ACHN (cell line): ENCODE data around the gene CNIH2.

Experiments
- DNase-seq: peaks from one replicate; pipeline ENCODE4 v3.0.0-alpha.2; 2015
- in situ Hi-C: cut with HindIII; loops from 2 replicates; pipeline ENCODE4 v1.10.0; 2017; ENCODE audit warnings: low sequenced_read_pairs, low pct_ligation_motif_present, low pct_unique_long_range_greater_than_20kb

The CNIH2 gene

DNA sequence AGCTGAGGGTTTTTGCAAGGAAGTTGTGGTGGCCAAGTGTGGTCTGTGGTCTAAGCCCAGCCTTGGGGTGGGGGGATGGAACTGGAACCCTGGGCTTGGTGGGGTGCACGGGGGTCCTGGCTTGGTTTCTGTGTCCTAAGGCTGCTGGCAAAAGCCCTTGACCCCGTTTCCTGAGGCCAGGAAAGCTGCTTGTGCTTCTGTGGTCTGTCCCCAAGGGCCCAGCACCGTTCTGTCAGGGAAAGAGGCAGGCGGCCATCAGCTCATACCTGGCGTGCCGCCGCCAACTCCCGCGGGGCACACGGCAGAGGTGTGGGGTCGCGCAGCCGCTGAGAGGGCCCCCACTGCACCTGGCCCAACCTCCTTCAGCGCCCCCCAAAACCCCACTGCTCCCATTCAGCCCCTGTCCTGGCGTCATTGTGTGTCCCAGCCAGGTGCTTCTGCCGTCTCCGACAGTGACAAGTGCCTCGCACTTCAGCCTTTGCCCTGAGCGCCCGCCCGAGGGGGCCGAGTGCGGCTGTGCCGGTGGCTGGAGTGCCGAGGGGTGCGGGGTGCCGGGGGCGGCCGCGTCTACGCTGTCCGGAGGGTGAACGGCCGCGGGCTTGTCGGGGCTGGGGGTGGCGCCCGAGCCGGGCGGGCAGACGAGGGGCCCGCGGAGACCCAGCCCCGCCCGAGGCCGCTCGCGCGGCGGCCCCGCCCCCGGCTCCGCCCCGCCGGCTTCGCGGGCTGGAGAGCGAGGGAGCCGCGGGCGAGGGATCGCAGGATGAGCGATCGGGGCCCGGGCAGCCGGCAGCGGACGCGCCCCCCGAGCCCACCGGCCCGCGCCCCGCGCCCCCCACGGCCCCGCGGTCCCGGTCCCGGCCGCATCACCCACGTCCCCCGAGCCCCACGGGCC is at the start of gene CNIH2:
Gene CNIH2 (plus strand): TSS at position 705 of the 892 bp plus-strand sequence. CDS start 282 bp downstream, outside the sequence.
- in situ Hi-C loops: no loop called here
- peak; percentile 15 for DNase-seq

DNA sequence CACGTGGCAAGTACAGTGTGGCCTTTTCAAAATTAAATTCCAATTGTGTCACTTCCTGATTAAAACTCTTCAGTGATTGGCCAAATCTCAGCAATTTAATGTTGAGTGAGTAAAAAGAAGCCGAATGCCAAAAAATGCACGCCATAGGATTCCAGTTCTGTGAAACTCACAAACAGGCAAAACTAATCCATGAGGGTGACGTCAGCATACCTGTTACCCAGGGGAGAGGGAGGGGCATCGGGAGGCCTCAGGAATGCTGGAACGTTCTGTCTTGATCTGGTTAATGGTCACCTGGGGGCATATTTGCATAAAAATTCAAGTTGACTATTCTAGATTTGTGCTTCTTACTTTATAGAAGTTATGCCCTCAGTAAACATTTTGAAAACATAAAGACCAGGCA is 49.5 kb upstream of the CNIH2 start:
- in situ Hi-C loops: no loop called here
- no peak for DNase-seq

DNA sequence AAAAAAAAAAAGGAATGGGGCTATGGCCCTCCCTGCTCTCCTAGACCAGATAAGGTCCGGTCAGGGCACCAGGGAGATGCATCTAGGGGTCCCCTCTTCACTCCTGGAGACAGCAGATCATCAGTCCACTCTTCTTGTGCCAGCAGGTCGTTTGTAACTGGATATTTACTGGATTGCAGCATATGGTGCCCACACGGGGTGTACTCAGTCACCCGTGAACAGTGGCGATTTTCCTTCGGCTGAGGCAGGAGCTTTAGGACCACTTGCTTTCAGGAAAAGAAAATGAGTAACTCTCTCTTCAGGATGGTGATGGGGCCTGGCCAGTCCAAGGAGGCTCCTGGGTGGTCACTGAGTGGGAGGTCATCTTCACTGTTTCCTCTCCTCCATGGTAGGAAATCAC is 47.8 kb upstream of the CNIH2 start:
- no peak for DNase-seq
- in situ Hi-C loops: no loop called here

DNA sequence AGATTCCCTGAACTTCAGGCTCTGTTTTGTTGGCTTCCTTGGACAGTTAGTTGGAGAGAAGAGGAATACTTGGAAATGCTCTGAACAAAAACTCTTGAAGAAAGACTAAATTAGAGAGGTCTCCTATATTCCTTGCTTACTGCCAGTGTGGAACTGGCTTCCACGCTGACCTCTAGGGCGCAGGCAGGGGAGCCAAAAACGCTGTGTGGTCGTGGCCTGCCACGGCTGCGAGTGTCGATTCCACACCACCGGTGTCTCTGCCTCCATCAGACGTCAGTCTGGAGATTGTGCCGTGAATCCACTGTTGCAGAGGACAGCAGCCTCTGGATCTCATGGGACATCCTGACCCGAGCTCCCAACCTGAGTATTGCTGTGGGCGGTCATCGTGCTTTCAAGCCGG is 47.0 kb upstream of the CNIH2 start:
- in situ Hi-C loops: no loop called here
- no peak for DNase-seq

DNA sequence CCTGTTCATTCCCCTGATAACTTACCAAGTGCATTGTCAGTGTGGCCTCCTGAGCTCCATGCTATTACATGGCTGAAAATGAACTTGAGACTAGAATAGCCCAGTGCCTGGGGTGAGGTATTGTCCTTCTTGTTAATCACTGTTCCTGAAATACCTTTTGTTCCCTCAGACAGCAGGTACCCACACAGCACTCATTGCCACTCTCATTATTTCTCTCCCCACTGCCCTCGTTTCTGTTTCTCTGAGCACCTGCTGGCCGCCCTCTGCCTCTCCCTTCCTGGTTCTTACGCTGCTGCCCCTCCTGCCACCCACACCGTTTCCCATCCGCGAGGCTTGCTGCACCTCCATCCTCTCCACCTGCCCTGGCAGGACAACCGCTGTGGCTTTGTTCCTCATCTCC is 46.4 kb upstream of the CNIH2 start:
- DNase-seq: no peak
- in situ Hi-C loops: no loop called here

DNA sequence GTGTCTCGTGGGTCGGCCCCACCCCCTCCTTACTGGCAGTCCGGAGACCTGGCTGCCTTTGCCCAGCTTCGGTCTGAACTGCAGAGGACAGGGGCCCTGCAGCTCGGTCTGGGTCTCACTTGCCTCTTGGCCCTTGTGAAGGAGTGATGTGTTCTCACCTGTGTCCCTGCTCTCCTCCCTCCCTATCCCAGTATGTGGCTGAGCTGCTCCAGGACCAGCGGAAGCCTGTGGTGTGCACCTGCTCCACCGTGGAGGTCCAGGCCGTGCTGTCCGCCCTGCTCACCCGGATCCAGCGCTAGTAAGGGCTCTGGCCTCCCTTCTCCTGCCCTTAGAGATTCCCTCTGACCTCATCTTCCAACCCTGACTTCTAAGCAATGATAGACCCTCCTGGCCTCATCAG is 45.2 kb upstream of the CNIH2 start:
- in situ Hi-C loops: no loop called here
- no peak for DNase-seq

DNA sequence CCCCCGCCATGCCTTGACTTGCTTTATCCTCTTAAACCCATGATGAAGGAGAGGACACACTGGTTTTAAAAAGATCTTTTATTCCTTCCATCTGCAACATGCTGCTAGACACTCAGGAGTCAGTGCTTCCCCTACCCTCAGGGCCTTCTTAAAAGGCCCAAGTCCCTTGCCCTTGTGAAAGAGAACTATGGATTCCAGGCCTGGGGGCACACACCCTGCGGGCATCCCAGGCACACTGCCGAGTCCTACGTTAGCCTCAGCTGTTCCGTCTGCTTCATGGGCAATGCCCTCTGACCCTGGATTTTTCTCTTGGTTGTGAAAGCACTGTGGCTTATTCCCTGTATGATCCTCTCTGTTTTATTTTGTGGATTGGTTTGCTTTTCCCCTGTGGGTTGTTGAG is 44.7 kb upstream of the CNIH2 start:
- in situ Hi-C loops: no loop called here
- no peak for DNase-seq

DNA sequence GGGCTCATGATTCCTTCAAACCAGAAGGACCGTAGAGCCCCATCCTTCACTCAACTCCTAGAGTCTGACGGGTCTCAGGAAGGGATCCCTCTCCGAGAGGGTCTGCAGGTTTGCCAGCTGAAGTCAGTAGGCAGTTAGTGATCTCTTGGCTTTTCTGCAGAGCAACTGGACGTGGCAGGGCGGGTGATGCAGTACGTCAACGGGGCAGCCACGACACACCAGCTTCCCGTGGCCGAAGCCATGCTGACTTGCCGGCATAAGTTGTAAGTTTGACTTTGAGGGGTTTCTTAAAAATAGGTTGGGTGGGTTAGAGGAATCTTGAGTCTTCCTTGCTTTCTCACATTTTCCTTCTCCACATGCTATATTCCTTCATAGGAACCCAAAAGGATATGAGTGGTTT is 42.8 kb upstream of the CNIH2 start:
- no peak for DNase-seq
- in situ Hi-C loops: no loop called here

DNA sequence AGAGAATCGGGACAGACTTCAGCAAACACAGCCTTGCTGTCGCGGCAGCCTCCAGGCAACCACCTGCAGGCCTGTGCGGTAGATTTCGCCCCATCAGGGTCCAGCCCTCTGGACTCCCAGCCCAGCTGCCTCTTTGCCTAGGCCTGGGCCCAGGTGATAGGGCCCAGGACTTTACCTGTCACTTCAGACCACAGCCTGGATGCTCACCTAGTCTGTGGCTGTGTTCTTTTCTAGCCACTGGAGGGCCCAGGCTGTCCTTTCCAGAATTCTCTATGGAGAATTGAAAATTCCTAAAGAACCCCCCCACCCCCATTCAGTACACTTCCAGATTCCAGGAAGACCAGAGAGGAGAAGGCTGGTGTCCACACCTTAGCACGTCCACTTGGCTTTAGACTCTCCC is 40.1 kb upstream of the CNIH2 start:
- no peak for DNase-seq
- in situ Hi-C loops: no loop called here

DNA sequence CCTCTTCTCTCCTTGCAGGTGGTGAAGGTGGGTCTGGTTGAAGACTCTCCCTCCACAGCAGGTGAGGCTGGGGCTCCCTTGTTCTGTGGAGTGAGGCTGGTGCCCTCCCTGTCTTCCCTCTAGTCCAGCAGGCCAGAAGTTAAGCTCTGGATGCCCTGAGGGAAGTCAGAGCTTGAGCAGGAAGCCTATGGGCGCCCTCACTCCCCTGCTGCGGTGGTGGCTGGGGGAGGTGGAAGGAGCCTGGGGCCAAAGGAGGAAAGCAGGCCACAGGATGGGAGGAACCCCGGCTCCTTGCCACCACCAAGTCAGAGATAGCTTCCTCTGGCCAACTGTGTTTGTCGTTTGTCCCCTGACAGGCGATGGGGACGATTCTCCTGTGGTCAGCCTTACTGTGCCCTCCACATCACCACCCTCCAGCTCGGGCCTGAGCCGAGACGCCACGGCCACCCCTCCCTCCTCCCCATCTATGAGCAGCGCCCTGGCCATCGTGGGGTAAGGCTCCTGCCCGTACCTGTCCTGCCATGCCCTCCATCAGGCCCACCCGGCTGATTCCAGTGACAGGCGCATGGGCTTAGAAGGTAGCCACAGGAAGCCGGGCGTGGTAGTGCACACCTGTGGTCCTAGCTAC is 39.1 kb upstream of the CNIH2 start:
- in situ Hi-C loops: no loop called here
- DNase-seq: no peak

DNA sequence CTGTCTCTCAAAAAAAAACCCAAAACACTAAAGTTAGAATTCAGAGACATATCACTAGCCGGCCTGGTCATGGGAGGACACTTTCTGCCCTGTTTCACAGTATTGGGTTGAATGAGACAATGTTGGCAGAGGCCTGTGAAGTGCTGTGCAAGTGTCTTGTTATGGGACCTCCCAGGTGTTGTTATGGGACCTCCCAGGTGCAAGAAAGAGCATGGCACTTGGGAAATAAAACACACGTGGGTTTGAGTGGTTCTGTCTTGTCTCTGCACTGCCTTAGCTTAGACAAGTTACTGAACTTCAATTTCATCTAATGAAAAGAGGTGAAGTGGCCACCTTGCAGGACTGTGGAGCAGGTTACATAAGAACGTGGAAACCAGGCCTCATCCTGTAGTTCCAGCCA is 38.5 kb upstream of the CNIH2 start:
- DNase-seq: no peak

DNA sequence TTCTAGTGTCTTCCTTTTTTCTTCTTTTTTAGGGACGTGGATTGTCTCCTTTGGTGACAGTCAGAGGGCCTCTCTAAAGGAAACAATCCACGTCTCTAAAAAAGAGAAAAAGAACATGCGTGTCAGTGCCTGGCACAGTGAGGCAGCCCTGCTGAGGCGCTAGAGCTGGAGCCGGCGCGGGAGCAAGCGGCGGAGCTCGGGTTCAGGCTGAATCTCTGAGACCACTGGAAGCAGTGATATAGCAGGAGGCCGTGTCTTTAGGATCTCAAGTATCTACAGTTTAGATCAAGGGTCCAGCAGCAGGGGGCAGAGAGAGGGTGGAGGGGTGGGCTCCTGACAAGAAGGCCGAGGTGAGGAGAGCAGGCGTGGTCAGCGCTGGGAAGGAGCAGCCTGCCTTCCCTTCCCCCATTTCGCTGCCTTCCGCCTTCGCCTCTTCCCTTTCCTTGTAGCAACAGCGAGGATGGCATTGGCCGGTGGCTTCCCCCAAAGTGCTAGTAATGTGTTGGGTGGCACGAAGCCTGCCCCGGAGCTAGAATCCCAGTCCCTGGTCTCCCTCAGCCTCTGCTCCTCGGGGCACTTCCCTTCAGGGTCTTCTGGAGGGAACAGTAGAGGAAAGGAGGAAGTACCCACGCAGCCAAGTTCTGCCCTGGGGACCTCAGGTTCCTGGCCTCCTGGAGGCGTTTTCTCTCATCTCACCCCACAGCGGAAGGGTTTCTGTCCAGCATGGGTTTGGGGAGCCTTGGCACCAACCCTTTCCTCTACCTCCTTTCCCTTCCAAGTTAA is 37.8 kb upstream of the CNIH2 start:
- in situ Hi-C loops: no loop called here
- DNase-seq: no peak

More for the DNA sequence above, 38.5 kb upstream of the CNIH2 start:
- in situ Hi-C loops: no loop called here

DNA sequence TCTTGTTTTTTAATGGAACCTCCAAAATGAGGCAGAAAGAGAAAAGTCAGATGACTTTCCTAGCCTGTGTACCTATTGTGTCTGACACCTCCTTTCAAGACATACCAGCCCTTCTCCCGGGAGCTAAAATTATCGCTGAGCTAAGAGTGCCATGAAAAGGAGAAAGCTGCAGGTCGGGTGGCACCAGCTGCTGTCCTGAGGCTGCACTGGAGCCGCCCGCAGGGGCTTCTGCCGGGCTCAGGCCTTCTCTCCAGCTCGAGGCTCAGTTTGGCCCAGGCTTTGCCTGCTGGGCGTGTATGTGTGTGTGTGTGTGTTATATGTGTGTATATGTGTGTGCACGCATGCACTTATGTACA is 37.2 kb upstream of the CNIH2 start:
- in situ Hi-C loops: no loop called here
- no peak for DNase-seq

DNA sequence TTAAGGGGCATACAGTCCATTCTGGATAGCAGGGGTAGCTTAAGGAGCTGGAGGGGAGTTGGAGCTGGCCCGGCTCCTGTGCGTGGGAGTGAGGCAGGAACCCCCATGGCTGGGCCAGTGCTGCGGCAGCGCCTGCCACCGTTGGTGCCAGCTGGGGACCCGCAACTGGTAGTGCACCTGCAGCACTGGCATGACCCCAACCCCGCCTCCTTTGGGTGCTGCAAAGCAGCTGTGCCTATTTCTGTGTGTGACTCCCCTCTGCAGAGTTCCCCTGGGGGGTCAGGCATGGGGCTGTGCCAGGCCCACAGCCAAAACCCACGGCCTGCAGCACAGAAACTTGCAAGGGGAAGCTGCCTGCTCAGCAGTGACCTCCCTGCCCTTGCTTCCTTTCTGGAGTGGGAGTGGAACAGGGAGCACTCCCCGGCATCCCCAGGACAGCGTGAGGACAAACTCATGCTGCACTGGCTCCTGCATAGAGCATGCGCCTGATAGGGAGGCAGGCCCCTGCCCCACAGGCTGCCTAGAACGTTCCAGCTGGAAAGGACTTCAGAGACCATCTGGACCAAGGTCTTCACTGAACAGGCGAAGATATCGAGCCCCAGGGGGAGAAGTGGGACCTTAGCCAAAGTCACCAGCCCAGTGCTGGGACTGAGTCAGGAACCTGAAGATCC is 35.7 kb upstream of the CNIH2 start:
- in situ Hi-C loops: no loop called here
- DNase-seq: no peak

DNA sequence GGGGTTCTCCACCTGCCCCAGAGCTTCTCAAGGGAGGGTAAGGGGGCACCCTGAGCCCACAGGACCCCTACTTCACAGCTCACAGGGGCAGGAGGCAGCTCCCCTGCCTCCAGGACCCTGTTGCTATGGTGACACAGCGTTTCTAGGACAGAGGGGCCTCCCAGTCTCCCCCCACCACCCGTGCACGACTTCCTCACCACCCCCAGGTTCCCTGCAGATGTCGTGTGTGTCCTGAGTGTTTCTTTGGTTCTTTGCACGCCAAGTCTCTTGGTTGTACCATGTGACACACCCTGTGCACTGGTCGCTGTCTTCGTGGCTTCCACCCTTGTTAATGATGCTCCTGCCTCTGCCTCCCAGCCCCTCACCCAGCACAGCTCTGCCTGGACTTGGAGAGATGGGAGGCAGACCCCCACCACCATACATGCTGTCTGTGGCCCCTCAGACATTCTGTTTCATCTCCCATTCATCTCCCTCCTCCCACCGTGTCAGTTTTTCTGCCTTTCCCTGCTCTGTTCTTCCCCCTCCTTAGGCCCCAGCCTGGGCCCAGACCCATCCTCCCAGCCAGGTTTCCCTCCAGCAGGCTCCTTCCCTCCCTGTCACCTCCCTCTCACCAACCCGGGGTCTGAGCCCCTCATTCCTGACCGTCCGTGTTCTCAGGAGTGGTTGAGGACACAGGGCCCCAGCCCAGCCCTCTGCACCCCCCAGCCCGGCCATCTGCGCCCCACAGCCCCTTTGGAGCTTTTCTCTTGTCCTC is 34.0 kb upstream of the CNIH2 start:
- no peak for DNase-seq
- in situ Hi-C loops: no loop called here

DNA sequence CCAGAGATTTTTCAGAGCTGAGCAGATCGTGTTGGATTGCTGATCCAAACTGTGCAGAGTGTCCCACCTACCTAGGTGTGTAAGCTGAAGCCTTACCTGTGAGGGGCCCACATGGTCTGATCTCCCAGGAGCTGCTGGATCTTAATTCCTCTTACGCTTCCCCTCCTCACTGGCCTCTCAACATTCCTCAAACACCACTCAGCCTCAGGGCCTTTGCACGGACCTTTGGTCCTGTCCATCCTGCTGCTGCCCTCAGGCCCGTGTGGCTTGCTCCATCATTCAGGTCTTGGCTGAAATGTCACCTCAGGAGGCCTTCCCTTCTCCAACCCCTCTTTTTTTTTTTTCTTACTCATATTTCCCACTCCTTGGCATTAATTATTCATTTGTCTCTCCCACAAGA is 30.7 kb upstream of the CNIH2 start:
- in situ Hi-C loops: no loop called here
- DNase-seq: peak; percentile 4

DNA sequence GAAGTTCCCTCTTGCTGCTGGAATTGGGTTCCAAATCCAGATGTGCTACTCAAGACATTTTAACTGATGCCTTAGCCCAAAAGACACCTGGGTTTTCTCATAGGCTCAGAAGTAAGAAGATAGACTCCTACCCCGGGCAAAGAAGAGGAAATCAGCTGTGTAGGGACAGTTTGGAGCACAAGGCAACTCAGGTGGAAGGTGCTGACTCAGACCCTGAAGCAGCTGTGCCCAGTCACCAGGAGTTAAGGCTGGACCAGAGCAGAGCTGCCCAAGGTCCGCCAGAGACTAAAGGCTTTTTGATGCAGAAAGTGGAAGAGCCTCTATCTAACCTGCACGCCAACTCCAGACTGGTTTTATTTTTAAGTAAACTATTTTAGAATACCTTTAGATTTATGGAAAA is 30.2 kb upstream of the CNIH2 start:
- peak; percentile 24 for DNase-seq
- in situ Hi-C loops: no loop called here

DNA sequence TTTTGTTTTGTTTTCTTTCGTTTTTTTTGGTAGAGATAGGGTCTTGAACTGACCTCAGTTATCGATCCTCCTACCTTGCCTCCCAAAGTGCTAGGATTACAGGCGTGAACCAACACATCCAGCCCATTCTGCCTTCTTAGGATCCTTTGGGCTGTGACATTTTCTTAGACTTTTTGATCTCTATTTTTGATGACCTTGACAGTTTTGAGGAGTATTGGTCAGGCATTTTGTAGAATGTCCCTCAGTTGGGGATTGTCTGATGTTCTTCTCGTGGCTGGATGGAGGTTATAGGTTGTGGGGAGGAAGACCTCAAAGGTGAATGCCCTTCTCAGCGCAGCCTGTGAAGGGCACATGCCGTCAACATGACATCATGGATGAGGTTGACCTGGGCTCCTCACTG is 29.1 kb upstream of the CNIH2 start:
- in situ Hi-C loops: no loop called here
- no peak for DNase-seq
